H9 (cell line): ENCODE measurements around the gene RBM19. TPM values are rescaled to one million over a fixed set of nuclear protein-coding genes. Genes with fewer than 3 reads are reported as not detected.

Experiments used
- DNase-seq: peaks from one replicate; pipeline ENCODE4 v3.0.0-alpha.2; 2017
- H2AFZ ChIP-seq: one replicate; pipeline ENCODE4 v1.6.1; 2013; ENCODE audit warnings: mild to moderate bottlenecking, low read length, control low read depth, moderate library complexity
- H2AK5ac ChIP-seq: 2 replicates; pipeline ENCODE4 v1.6.1; 2013; ENCODE audit warnings: low read length, control low read depth, mixed read lengths; ENCODE audit not compliant: insufficient read length
- H2BK120ac ChIP-seq: one replicate; pipeline ENCODE4 v1.6.1; 2013; ENCODE audit warnings: low read depth, mild to moderate bottlenecking, low read length, control low read depth, inconsistent platforms; ENCODE audit not compliant: poor library complexity, severe bottlenecking
- H2BK12ac ChIP-seq: 2 replicates; pipeline ENCODE4 v1.6.1; 2013; ENCODE audit warnings: low read length, control low read depth, mixed read lengths, low read depth; ENCODE audit not compliant: insufficient read length
- H2BK15ac ChIP-seq: 2 replicates; pipeline ENCODE4 v1.6.1; 2013; ENCODE audit warnings: low read depth, low read length, control low read depth
- H2BK20ac ChIP-seq: one replicate; pipeline ENCODE4 v1.6.1; 2013; ENCODE audit warnings: low read depth, mild to moderate bottlenecking, low read length, control low read depth, inconsistent platforms; ENCODE audit not compliant: poor library complexity, severe bottlenecking
- H2BK5ac ChIP-seq: 2 replicates; pipeline ENCODE4 v1.6.1; 2013; ENCODE audit warnings: low read length, control low read depth, mixed read lengths; ENCODE audit not compliant: insufficient read length
- H3K14ac ChIP-seq: 2 replicates; pipeline ENCODE4 v1.6.1; 2013; ENCODE audit warnings: low read length, control low read depth; ENCODE audit not compliant: insufficient read depth
- H3K18ac ChIP-seq: 2 replicates; pipeline ENCODE4 v1.6.1; 2013; ENCODE audit warnings: low read depth, mild to moderate bottlenecking, mixed read lengths, low read length, control low read depth; ENCODE audit not compliant: insufficient read length
- H3K23ac ChIP-seq: 2 replicates; pipeline ENCODE4 v1.6.1; 2013; ENCODE audit warnings: low read length, control low read depth, mixed read lengths, low read depth; ENCODE audit not compliant: insufficient read length
- H3K23me2 ChIP-seq: 2 replicates; pipeline ENCODE4 v1.6.1; 2013; ENCODE audit warnings: low read depth, mild to moderate bottlenecking, mixed read lengths, low read length, control low read depth; ENCODE audit not compliant: insufficient read length, poor library complexity, severe bottlenecking
- H3K27ac ChIP-seq: 2 replicates; pipeline ENCODE4 v1.5.1; 2013; ENCODE audit warnings: low read length, control low read depth, mixed read lengths, low read depth; ENCODE audit not compliant: insufficient read length
- H3K27me3 ChIP-seq: 2 replicates; pipeline ENCODE4 v1.6.1; 2013; ENCODE audit warnings: low read length, control low read depth, inconsistent platforms; ENCODE audit not compliant: insufficient read depth
- H3K4ac ChIP-seq: 2 replicates; pipeline ENCODE4 v1.6.1; 2013; ENCODE audit warnings: low read depth, mild to moderate bottlenecking, control low read depth, inconsistent platforms, low read length, moderate library complexity
- H3K4me1 ChIP-seq: 2 replicates; pipeline ENCODE4 v1.6.1; 2013; ENCODE audit warnings: low read length, control low read depth, inconsistent platforms; ENCODE audit not compliant: insufficient read depth
- H3K4me2 ChIP-seq: 2 replicates; pipeline ENCODE4 v1.6.1; 2013; ENCODE audit warnings: low read length, control low read depth, mixed read lengths; ENCODE audit not compliant: insufficient read length, insufficient read depth
- H3K56ac ChIP-seq: 2 replicates; pipeline ENCODE4 v1.6.1; 2013; ENCODE audit warnings: low read depth, mild to moderate bottlenecking, mixed read lengths, low read length, control low read depth; ENCODE audit not compliant: insufficient read length
- H3K79me1 ChIP-seq: 2 replicates; pipeline ENCODE4 v1.6.1; 2013; ENCODE audit warnings: low read depth, mild to moderate bottlenecking, moderate library complexity, low read length, control low read depth, inconsistent platforms; ENCODE audit not compliant: insufficient read depth, poor library complexity, severe bottlenecking
- H3K79me2 ChIP-seq: 2 replicates; pipeline ENCODE4 v1.6.1; 2013; ENCODE audit warnings: low read length, control low read depth, inconsistent platforms; ENCODE audit not compliant: insufficient read depth
- H3K9ac ChIP-seq: 2 replicates; pipeline ENCODE4 v1.6.1; 2013; ENCODE audit warnings: low read length, control low read depth, mixed read lengths; ENCODE audit not compliant: insufficient read length; ENCODE audit errors: extremely low read depth
- H3K9me3 ChIP-seq: one replicate; pipeline ENCODE4 v1.6.1; 2013; ENCODE audit warnings: low read depth, low read length, inconsistent platforms; ENCODE audit not compliant: control insufficient read depth
- H3T11ph ChIP-seq: one replicate; pipeline ENCODE4 v1.6.1; 2013; ENCODE audit warnings: mild to moderate bottlenecking, low read length, control low read depth, inconsistent platforms
- H4K20me1 ChIP-seq: one replicate; pipeline ENCODE4 v1.6.1; 2013; ENCODE audit not compliant: control insufficient read depth, insufficient read length, insufficient read depth
- H4K5ac ChIP-seq: 2 replicates; pipeline ENCODE4 v1.6.1; 2013; ENCODE audit warnings: low read depth, mild to moderate bottlenecking, mixed read lengths, low read length, control low read depth; ENCODE audit not compliant: insufficient read length
- H4K8ac ChIP-seq: replicated peaks from 2 replicates; pipeline ENCODE4 v1.6.1; 2013; ENCODE audit warnings: low read length, control low read depth, mixed read lengths, low read depth; ENCODE audit not compliant: insufficient read length
- H4K91ac ChIP-seq: 2 replicates; pipeline ENCODE4 v1.6.1; 2013; ENCODE audit warnings: low read depth, mild to moderate bottlenecking, moderate library complexity, mixed read lengths, low read length, control low read depth; ENCODE audit not compliant: insufficient read length
- H3K27ac Mint-ChIP-seq, 3 experiments: 2 replicates in 2 of 3; 3 replicates in 1 of 3; pipeline ENCODE4 v1.8.0; 2020 to 2021; ENCODE audit warnings: mixed read lengths in 3 of 3, mild to moderate bottlenecking in 1 of 3, moderate library complexity in 1 of 3
- H3K27me3 Mint-ChIP-seq: 2 replicates; pipeline ENCODE4 v1.8.0; 2021; ENCODE audit warnings: low read depth, mild to moderate bottlenecking, moderate library complexity, mixed read lengths
- H3K36me3 Mint-ChIP-seq, 3 experiments: 2 replicates in 2 of 3; 3 replicates in 1 of 3; pipeline ENCODE4 v1.8.0; 2020 to 2021; ENCODE audit warnings: low read depth in 3 of 3, mixed read lengths in 3 of 3; ENCODE audit not compliant: insufficient read depth in 1 of 3
- H3K4me1 Mint-ChIP-seq, 2 experiments: 2 replicates each; pipeline ENCODE4 v1.8.0; 2020; ENCODE audit warnings: mixed read lengths in 2 of 2
- H3K4me3 Mint-ChIP-seq, 2 experiments: 2 replicates in 1 of 2; 3 replicates in 1 of 2; pipeline ENCODE4 v1.8.0; 2020 to 2021; ENCODE audit warnings: mild to moderate bottlenecking in 2 of 2, mixed read lengths in 2 of 2, moderate library complexity in 1 of 2
- H3K9me3 Mint-ChIP-seq, 2 experiments: 2 replicates in 1 of 2; 3 replicates in 1 of 2; pipeline ENCODE4 v1.8.0; 2020; ENCODE audit warnings: mild to moderate bottlenecking in 2 of 2, mixed read lengths in 2 of 2, moderate library complexity in 1 of 2
- WGBS: extraction: QIAGEN DNeasy Blood & Tissue Kit; methylation state at CpG from one replicate; pipeline ENCODE4 v1.1.7; 2013; ENCODE audit warnings: missing lambda C conversion rate, low lambda C conversion rate, mixed read lengths; ENCODE audit not compliant: insufficient read length; ENCODE audit errors: extremely low coverage; 5-methylcytosine and 5-hydroxymethylcytosine counted together
- total RNA-seq: library from RNA; stranded (reverse); gene quantifications from 2 replicates; pipeline ENCODE4 v1.2.1, GENCODE V29; 2021
- TF ChIP-seq, protein P1 (sequence below): fragments of 200-600 bp; sonication (generic); conservative IDR thresholded peaks from 3 replicates; pipeline ENCODE4 v1.8.0; 2021; ENCODE audit warnings: antibody characterized with exemption, mild to moderate bottlenecking

The RBM19 gene
- total RNA-seq, 1 experiment from 2014 or later, result 32.2 TPM

DNA sequence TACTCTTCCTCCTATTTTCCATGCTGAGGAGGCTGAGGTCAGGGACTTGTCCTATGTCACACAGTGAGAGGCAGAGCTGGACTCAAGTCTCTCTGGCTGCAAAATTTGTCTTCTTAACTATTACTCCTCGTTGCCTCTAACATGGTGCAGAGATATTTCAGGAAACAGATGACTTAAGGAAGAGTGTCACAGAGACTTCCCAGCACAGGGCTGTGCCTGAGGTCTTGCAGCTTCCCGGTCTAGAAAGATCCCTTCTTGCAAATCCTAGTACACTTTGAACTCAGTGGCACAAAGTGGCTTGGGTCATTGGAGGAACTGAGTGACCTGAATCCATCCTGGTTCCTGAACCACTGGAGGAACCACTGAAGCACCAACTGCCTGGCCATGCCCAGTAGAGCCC, 17.1 kb upstream of the RBM19 start:
- Histone ChIP-seq H2BK5ac (no peak overlapping the region), H3K9ac (no peak overlapping the region), H3K56ac (no peak overlapping the region), H3K14ac (no peak overlapping the region), H3K79me1 (no peaks in the 10 kb centered on the region), H3K23me2 (no peaks in the 10 kb centered on the region), H3K4ac (no peak overlapping the region), H3K4me2 (no peak overlapping the region), H3K4me1 (no peaks in the 10 kb centered on the region), H3T11ph (no peak overlapping the region), H2BK20ac (no peak overlapping the region), H3K27me3 (no peaks in the 10 kb centered on the region; the same call in 1 of the 2 replicates), H3K27ac (no peak overlapping the region), H4K8ac (no peak overlapping the region), H4K5ac (no peak overlapping the region), H2BK120ac (no peak overlapping the region), H3K18ac (no peak overlapping the region), H3K9me3 (no peaks in the 10 kb centered on the region), H2AK5ac (no peak overlapping the region), H3K79me2 (no peaks in the 10 kb centered on the region), H2AFZ (no peak overlapping the region), H2BK15ac (no peak overlapping the region), H3K23ac (no peak overlapping the region), H2BK12ac (no peak overlapping the region), H4K91ac (no peak overlapping the region), H4K20me1 (no peaks in the 10 kb centered on the region)
- peaks cover 57% of the 10 kb centered on the region for H3K27me3 Mint-ChIP-seq
- no peak overlapping the region for H3K4me3 Mint-ChIP-seq
- TF ChIP-seq, protein P1, sequence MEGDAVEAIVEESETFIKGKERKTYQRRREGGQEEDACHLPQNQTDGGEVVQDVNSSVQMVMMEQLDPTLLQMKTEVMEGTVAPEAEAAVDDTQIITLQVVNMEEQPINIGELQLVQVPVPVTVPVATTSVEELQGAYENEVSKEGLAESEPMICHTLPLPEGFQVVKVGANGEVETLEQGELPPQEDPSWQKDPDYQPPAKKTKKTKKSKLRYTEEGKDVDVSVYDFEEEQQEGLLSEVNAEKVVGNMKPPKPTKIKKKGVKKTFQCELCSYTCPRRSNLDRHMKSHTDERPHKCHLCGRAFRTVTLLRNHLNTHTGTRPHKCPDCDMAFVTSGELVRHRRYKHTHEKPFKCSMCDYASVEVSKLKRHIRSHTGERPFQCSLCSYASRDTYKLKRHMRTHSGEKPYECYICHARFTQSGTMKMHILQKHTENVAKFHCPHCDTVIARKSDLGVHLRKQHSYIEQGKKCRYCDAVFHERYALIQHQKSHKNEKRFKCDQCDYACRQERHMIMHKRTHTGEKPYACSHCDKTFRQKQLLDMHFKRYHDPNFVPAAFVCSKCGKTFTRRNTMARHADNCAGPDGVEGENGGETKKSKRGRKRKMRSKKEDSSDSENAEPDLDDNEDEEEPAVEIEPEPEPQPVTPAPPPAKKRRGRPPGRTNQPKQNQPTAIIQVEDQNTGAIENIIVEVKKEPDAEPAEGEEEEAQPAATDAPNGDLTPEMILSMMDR, result no peak
- no peaks in the 10 kb centered on the region for H3K4me1 Mint-ChIP-seq
- WGBS, result no CpG with 5 or more reads among the region's 2 CpGs
- H3K36me3 Mint-ChIP-seq, result no peaks in the 10 kb centered on the region
- no peak overlapping the region for H3K27ac Mint-ChIP-seq
- no peaks in the 10 kb centered on the region for H3K9me3 Mint-ChIP-seq
- DNase-seq, result no peak
